T-helper 1 cell treated with Interleukin-12 subunit alpha and Interleukin-12 subunit beta and Interleukin-4 antibody, amounts not matched to agents 30 ng/mL and 1 ng/mL, for 36 hours (primary cell): ENCODE data around the gene MED14. TPM values are rescaled to one million over a fixed set of nuclear protein-coding genes. Genes with fewer than 3 reads are reported as not detected.

ENCODE experiments used
- intact Hi-C: fragments of 100-400 bp; cut with micrococcal nuclease; formaldehyde crosslinking; loops from one replicate; pipeline ENCODE4 v1.15.1; 2024
- total RNA-seq: library from RNA; stranded (reverse); gene quantifications from 2 replicates; pipeline ENCODE4 v1.2.3, GENCODE V29; 2022

MED14 gene
- total RNA-seq, 1 donor from 2014 or later = 41.6 TPM

DNA sequence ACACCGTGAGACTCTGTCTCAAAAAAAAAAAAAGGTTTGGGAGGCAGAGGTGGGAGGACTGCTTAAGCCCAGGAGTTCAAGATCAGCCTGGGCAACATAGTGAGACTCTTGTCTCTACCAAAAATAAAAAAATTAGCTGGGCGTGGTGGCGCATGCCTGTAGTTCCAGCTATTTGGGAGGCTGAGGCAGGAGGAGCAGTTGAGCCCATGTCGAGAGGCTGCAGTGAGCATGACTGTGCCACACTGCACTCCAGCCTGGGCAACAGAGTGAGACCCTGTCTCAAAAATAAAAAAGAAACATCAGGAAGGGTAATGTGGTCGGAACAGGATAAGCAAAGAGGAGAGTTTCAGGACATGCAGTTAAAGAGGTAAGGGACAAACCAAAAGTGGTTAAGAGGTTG is 2.8 kb downstream of the MED14 start:
- intact Hi-C loops = loop anchor here (10.0 kb wide), 3 partner anchors 282 to 1192 kb away; partner anchors contain the start of gene CASK

GRCh38 chrX:40729598-40730584 is 5.5 kb downstream of the MED14 start:
- intact Hi-C loops = loop anchor here (10.0 kb wide), 3 partner anchors 285 to 1195 kb away; partner anchors contain the start of gene CASK

- intact Hi-C loops = no loop called here
Measured at GRCh38 chrX:40727581-40728252, 7.6 kb downstream of the MED14 start.

- intact Hi-C loops = no loop called here
Measured at GRCh38 chrX:40727093-40727492, 8.2 kb downstream of the MED14 start.

DNA sequence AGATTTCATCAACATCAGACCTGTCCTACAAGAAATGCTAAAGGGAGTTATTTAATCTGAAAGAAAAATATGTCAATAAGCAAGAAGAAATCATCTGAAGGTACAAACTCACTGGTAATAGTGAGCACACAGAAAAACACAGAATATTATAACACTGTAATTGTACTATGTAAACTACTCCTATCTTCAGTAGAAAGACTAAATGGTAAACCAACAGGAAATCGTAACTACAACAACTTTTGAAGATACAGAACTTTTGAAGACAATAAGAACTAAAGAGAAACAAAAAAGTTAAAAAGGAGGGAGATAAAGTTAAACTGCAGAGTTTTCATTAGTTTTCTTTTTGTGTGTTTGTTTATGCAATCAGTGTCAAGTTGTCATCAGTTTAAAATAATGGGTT is 12.4 kb downstream of the MED14 start:
- intact Hi-C loops = loop anchor here (2.0 kb wide), 1 partner anchor 14 kb away; no protein-coding TSS in a partner anchor

DNA sequence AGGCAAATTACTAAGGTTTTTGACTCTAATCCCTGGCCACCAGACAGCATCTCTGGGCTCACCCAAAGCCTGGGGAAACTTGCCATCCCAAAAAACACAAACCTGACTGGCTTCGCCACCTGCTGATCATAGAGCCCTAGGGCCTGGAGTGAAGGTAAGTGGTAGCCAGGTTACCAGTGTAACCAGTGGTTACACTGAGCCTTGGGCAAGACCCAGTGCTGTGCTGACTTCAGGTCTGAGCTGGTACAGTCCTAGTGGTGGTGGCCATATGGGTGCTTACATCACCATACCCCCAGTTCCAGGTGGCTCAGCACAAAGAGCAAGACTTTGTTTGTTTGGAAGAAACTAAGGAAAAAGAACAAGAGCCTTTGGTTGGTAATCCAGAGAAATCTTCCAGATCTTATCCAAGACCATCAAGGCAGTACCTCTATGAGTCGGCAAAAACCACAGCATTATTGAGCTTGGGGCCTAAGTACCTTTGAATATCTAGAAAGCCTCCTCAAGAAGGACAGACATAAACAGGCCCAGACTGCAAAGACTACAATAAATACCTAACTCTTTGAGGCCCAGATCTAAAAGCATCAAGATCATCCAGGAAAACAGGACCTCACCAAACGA is 13.7 kb downstream of the MED14 start:
- intact Hi-C loops = loop anchor here (2.0 kb wide), 1 partner anchor 15 kb away; no protein-coding TSS in a partner anchor

DNA sequence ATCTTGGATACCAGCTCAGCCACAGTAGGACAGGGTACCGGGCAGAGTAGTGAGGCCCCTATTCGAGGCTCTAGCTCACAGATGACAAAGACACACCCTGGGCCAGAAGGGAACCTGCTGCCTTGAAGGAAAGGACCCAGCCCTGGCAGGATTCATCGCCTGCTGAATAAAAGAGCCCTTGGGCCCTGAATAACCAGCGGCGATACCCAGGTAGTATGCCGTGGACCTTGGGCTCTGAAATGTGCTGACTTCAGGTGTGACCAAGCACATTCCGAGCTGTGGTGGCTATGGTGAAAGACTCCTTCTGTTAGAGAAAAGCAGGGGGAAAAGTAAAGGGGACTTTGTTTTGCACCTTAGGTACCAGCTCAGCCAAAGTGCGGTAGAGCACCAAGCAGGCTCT is 14.6 kb downstream of the MED14 start:
- intact Hi-C loops = no loop called here

GRCh38 chrX:40720339-40720738 is 15.0 kb downstream of the MED14 start:
- intact Hi-C loops = no loop called here

DNA sequence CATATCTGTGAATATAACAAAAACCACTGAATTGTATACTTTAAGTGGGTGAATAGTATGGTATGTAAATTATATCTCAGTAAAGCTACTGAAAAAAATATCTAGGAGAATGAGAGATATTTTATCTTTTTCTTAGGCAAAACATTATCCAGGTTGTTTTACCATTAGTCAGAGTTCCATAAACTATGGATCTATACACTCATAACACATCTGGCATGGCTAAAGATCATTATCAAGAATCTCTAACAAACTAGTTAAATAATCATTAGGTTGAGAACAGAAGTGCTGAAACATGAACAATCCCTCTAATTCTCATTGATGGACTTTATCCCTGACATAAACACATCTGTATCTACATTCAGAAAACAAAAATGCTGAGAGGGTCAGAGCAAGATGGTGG is 15.6 kb downstream of the MED14 start:
- intact Hi-C loops = no loop called here

- intact Hi-C loops = no loop called here
Measured at GRCh38 chrX:40719218-40719617, 16.1 kb downstream of the MED14 start.

- intact Hi-C loops = no loop called here
Measured at GRCh38 chrX:40709395-40709794, 25.9 kb downstream of the MED14 start.

- intact Hi-C loops = no loop called here
Measured at GRCh38 chrX:40705658-40706312, 29.6 kb downstream of the MED14 start.

DNA sequence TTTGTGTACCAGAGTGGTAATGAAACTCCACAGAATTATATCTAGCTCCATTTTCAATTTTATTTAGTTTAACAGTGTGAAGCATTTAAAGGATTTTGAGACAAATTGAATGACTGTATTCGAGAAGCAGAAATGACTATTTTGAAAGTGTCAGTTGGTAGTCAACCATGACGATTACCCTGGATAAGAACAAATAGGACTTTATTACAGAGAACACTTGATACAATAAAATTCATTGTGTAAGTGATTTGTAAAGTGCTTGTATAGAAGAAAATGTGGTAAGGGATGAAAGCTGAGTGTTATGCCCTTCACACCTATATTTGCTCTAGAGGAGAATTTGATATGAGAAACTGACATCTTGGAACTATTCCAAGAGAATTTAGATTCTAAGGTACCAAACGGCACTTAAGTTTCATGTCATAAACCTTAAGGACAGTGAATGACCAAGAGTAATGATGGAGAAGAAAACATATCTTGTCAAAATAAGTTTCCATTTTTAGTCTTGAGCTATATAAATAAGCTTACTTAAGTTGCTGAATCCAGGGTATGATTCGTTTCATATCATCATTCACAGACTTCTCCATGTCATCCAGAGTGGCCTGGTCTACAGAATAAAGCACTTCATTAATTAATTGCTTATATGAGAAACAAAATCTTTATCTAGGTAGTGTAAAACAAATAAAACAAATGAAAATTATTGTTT is 34.6 kb downstream of the MED14 start:
- intact Hi-C loops = no loop called here

GRCh38 chrX:40698851-40699250 is 36.5 kb downstream of the MED14 start:
- intact Hi-C loops = no loop called here

GRCh38 chrX:40694802-40695201 is 40.5 kb downstream of the MED14 start:
- intact Hi-C loops = no loop called here

- intact Hi-C loops = no loop called here
Measured at GRCh38 chrX:40688929-40689328, 46.4 kb downstream of the MED14 start.

DNA sequence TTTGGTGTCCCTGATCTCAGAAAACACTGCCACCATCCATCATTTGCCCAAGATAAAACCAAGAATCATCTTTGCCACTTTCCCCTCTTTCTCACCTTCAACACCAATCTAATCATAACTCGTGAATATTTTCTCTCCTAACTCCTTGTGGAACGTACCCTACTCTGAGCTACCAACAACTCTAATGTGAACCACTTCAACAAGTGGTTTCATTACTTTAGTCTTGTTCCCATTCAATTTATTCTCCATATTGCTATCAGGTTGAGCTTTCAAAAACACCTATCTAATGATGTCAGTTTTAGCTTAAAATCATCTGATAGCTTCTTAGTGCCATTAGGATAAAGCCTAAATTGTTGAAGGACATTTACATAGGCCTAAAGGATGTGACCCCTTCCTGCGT is 48.2 kb downstream of the MED14 start:
- intact Hi-C loops = no loop called here

DNA sequence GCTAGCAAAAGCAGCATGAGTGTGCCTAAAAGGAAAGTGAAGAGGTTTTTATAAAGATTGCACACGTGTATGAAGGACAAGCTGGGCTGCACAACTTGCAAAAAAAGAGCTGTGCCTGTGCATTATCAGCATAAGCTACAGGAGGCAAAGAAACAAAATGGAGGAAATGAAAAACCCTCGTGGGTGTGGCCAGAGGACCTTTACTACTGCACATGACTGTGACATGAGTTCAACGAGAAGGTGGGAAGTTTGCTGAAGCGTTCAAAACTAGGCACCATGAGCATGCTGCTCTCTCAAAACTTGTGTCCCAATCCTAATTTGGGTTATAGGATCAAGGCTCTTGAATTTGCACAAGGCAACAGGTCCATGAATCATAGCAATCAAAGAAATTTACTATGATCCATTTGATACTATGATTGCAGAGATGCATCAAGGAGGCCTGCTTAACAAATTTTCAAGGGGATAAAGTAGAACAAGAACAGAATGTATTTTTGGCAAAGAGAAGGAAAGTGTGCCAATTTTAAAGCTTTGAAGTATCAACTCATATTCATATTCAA is 49.9 kb downstream of the MED14 start:
- intact Hi-C loops = no loop called here

DNA sequence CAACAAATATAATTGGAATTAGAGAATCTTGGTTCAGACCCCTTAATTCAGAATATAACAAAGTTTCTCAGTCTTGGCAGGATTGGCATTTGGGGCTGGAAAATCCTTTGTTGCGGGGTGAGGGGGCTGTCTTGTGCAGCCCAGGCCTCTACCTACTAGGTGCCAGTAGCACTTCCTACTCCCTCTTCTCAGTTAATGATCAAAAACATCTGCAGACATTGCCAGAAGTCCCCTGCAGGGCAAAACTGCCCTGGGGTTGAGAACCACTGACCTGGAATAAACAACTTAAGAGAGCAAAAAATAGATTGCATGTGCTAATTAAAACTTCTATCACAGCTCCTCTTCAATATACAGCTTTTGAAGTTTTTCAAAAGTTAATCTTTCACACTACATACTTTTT is 51.2 kb downstream of the MED14 start:
- intact Hi-C loops = no loop called here

DNA sequence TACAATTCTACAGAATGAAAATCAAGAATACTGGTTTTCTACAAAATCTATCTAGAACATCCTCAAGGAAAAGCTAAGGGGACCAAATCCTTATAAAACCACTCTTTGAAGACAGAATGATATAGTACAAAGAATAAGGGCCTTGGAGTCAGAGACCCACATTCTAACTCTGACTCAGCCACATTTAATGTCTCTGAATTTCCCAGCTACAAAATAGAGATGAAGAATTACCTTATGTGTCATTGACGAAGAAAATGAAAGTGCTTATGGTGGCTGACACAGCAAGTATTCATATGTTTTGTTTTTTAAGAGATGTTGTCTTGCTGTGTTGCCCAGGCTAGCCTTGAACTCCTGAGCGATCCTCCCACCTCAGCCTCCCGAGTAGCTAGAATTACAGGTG is 52.1 kb downstream of the MED14 start:
- intact Hi-C loops = no loop called here
